Tibial nerve (tissue), 4 donors: ENCODE data around the gene TNFRSF21.

Source experiments
- CTCF ChIP-seq, 5 experiments: fragments of 200-600 bp in 3 of 5; fragments of 450-650 bp in 2 of 5; sonication (generic) in 3 of 5; IDR thresholded peaks; one replicate each; pipeline ENCODE4 v1.5.1; 2016 to 2019; ENCODE audit warnings: antibody characterized with exemption in 5 of 5, mild to moderate bottlenecking in 3 of 5, moderate library complexity in 2 of 5
- EP300 ChIP-seq, 2 donors: sonication (generic); formaldehyde crosslinking; IDR thresholded peaks; one replicate each; pipeline ENCODE4 v1.6.1; 2017; ENCODE audit warnings: antibody characterized with exemption in 2 of 2, mild to moderate bottlenecking in 1 of 2

GRCh38 chr6:47357827-47358226 lies 48.1 kb upstream of the TNFRSF21 start:
- no peak for TF ChIP-seq EP300 (IDR thresholded peaks at IDR 0.05)
- TF ChIP-seq CTCF (IDR thresholded peaks at IDR 0.05): no peak
